ENCODE results near the gene PF4V1. TPM values are rescaled to one million over a fixed set of nuclear protein-coding genes. Genes with fewer than 3 reads are reported as not detected.

The PF4V1 gene, protein sequence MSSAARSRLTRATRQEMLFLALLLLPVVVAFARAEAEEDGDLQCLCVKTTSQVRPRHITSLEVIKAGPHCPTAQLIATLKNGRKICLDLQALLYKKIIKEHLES
- total RNA-seq = 10.8 and 13.5 TPM in 2 replicates

DNA sequence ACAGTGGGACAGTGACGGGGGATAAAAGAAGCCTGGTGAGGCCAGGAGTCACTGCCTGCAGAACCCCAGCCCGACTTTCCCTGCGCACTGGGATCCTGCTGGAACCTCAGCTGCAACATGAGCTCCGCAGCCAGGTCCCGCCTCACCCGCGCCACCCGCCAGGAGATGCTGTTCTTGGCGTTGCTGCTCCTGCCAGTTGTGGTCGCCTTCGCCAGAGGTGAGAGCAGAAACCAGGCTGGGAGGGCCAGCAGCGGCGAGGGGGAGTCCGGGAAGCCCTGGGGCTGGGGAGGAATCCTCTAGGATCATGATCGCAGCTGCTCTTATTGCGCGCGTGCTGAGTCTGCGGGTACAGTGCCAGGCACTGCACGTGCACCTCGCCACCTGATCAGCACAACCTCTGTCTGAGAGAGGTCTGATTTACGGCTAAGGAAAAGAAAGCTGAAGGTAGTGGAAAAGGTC is at the start of gene PF4V1:
Gene PF4V1, plus strand, starts transcription at position 51 of the 459 bp plus-strand sequence. Its CDS starts 67 bp downstream, at position 118.
- DNase-seq (ENCODE audit: low read depth) = no peak

DNA sequence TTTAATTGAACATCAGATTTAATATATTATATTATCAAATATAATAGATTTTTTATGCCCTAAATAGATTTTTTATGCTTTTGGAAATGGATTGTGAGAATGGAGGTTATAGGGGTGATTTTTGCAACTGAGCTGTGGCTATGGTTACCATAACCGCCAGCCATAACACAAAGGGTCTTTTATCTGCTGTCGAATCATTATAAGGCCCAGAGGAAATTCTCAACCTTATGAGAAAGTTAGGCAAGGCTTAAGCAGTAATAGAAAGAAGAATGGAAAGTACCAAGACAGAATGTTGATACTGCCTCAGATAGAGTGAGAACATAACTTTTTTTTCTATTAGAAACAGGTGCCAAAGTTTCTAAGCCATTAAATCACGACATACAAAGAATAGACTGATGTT is 42.9 kb upstream of the PF4V1 start:
- DNase-seq (ENCODE audit: low read depth) = no peak

DNA sequence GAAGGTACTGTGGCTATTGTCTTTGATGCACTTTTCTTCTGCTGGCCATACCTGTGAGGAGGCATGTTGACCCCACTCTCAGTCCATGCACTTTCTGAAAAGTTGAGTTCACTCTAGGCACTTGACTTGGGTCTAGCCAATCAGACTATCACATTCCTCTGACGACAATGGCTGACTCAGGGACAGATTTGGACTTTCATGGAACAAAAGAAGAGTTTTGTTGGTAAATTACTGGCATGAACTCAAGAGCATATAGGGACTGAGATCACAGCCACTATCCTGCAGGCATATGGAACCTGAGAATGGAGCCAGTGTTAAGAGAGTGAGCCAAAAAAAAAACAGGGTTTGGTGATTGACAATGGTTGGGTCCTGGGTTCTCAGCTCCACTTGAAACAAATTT is 41.3 kb upstream of the PF4V1 start:
- DNase-seq (ENCODE audit: low read depth) = no peak

DNA sequence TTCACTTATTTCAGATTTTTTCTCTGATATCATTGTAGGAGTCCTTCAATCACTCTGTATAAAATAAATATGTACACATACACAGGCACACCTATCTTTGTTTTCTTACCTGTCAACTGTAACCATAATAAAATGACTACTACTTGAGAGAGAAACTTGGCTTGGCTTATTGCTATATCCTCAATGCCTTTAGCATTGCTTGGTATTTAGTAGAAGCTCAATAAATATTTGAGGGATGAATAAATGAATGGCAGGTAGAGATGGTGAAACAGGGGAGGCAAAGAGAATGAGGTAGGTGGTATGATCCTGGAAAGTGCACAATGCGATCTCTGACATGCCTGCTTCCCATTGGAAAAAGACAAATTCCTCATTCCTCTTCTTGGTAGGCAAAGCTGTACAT is 38.4 kb upstream of the PF4V1 start:
- DNase-seq (ENCODE audit: low read depth) = peak; percentile 41

DNA sequence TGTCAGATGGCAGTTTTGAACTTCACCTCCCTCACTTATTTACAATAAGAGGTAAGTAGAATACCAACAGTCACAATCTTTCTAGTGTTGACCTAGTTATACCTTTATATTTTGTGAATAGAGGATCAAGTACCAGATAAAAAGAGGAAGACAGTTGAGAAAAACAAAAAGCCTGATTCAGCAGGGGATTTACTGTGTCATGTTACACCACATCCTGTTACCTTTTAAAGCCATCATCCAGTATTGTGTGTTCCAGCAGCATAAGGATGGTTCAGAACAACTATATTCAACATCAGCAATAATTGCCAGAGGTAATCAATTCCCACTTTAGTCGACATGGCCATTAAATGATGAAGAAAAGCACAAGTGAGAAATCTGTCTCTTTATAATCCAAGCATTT is 38.0 kb upstream of the PF4V1 start:
- peak; percentile 58 for DNase-seq (ENCODE audit: low read depth)

DNA sequence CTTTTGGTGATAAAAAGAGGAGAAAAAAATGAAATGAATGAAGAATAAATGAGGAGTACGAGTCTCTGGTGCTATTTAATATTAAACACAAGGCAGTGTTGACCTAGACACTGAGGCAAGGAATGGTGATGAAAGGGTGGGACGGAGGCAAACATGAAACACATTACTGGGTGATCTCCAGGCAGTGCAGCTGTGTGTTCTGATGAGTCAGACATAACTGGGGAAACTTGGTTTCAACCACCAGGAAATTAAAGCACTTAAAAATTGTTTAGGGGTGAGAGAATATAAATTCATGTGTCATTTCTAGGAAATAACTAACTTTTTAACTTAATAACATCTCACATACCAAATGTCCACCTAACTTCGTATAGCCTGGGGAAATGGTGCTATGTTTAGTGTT is 36.3 kb upstream of the PF4V1 start:
- peak; percentile 96 for DNase-seq (ENCODE audit: low read depth)

DNA sequence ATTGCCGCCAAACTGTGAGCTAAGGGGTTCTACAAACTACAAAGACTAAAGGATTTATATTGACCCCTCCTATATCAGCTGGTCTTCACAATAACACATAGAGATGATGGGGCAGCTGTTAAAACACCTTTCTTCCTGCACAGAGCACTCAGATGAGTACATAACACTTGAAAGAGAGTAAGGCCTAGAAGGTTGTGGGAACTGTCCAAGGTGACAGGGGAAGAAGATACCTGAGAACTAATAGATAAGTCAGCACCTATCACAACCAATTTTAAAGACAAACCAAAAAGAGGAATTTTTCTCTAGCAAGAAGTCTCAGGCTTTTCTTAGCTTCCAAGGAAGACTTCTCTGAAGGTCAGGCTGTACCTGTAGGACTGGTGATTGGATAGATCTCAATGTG is 35.8 kb upstream of the PF4V1 start:
- peak; percentile 32 for DNase-seq (ENCODE audit: low read depth)

DNA sequence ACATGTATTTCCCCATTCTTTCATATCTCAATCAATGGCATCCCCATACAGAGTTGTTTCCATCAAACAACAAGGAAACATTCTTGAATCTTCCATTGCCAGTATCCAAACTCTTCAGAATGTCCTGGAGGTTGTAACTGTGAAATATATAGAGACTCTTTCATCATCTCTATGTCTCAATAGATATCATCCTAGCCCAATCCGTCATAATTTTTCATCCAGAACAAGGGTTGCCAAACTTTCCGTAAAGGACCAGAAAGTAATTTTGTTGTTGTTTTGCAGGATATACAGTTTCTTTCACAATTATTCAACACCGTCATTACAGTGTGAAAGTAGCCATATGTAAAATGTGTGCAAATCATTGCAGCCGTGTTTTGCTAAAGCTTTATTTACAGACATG is 31.8 kb upstream of the PF4V1 start:
- DNase-seq (ENCODE audit: low read depth) = no peak

DNA sequence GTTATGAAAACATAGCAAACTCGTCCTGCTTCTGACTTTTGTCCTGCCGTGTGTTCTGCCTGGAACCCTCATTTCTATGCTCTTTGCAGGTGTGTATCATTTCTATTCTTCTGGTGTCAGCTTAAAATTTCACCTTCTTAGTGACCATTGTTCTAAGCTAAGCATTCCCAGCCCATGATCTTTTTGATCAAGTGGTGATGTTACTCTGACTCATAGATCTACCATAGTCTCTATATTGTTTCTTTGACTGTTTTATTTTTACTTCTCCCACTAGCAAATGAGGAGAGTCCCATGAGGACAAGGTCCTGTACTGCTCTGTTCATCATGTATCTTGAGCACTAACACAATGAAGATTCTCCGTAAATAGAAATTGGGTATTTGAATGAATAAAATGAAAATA is 30.7 kb upstream of the PF4V1 start:
- peak; percentile 53 for DNase-seq (ENCODE audit: low read depth)

DNA sequence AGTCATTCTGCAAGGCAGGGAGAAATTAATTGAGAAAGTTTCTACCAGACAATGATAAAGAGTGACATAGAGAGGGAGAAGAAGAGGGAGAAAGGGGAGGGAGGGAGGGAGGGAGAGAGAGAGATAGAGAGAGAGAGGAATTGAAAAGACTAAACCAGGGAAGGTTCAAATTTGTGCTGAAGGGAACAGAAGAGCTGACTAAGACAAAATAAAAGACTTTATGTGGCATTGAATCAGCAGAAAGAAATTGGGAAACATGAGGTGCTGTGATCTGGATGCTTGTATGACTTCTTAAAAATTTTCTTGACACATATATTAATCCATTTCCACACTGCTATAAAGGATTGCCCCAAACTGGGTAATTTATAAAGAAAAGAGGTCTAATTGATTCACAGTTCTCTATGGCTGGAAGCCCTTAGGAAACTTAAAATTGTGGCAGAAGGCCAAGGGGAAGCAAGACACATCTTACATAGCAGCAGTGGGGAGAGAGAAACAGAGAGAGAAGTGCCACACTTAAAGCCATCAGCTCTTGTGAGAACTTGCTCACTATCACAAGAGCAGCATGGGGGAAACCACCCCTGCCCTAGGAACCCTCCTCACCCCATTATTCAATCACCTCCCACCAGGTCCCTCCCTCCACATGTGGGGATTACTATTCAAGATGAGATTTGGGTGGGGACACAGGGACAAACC is 30.1 kb upstream of the PF4V1 start:
- no peak for DNase-seq (ENCODE audit: low read depth)

DNA sequence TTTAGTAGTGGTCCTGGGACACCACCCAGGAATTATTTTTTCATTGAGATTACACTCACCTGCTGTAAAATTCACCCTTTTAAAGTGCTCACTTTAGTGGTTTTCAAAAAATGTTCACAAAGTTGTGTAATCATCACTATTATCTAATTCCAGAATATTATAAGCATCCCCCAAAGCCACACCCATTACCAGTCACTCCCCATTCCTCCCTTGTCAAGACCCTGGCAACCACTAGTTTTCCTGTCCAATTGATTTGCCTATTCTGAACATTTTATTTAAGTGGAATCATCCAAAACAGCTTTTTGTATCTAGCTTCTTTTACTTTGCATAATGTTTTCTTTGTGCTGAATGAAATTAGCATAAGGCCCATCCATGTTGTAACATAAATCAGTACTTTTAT is 29.3 kb upstream of the PF4V1 start:
- DNase-seq (ENCODE audit: low read depth) = no peak

DNA sequence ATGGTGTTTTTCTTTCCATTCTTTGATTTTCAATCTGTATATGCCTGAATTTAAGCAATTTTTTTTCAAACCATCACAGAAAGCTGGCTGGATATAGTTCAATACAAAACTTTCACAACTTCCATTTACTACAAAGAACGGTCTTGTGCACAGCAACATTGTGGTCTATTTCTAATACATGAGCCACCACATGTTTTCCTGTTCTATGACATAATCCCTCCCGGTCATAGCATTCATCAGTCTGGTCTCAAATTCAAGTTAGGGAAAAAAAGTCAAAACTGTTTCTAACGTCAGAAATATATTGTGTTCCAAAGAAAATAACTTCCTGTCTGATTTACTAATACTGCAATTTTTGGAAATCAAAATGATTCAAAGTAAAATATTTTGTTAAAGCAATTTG is 24.1 kb upstream of the PF4V1 start:
- DNase-seq (ENCODE audit: low read depth) = no peak

DNA sequence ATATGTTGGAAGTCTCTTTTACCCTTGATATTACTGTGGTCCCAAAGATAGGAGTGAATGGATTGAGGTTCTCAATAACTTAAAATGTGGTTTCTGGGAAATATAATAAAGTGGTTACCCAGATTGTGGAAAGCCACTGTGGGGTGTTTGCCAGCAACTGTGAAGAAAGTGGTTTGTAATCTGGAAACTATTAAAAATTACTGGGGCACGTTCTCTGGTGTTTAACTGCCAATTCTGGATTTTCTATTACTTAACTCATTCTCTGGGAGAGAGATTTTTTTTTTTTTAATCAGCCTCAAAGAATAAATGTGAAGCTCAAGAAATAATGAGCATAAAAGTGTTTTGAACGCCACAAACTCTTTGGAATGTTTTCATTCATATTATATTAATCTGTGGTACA is 21.5 kb upstream of the PF4V1 start:
- DNase-seq (ENCODE audit: low read depth) = no peak

DNA sequence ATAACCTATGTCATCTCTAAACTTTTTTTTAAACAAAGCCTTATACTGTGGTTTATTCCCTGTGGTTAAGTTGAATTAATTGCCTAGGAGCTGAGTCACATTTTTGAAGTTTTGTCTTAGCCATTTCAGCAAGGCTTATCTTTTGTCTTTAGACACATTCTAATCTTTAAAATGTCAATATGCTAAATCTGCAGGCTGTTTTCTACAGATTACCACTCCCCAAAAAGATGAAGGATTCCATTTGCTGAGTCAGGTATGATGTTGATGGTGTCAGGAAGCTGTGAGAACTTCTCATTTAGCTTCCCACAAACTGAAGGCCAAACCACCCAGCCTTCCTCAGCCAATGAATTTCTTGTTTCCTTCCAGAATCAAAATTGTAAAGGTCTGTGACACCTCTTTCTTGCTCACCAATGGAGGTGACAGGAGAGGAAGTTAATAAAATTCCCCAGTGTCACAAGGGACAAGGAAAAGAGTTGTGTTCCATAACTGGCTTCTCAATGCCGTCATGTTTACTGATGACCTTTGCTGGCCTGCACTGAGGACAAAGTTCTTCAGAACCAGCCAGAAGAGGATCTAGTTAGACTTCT is 20.4 kb upstream of the PF4V1 start:
- DNase-seq (ENCODE audit: low read depth) = peak; percentile 77

DNA sequence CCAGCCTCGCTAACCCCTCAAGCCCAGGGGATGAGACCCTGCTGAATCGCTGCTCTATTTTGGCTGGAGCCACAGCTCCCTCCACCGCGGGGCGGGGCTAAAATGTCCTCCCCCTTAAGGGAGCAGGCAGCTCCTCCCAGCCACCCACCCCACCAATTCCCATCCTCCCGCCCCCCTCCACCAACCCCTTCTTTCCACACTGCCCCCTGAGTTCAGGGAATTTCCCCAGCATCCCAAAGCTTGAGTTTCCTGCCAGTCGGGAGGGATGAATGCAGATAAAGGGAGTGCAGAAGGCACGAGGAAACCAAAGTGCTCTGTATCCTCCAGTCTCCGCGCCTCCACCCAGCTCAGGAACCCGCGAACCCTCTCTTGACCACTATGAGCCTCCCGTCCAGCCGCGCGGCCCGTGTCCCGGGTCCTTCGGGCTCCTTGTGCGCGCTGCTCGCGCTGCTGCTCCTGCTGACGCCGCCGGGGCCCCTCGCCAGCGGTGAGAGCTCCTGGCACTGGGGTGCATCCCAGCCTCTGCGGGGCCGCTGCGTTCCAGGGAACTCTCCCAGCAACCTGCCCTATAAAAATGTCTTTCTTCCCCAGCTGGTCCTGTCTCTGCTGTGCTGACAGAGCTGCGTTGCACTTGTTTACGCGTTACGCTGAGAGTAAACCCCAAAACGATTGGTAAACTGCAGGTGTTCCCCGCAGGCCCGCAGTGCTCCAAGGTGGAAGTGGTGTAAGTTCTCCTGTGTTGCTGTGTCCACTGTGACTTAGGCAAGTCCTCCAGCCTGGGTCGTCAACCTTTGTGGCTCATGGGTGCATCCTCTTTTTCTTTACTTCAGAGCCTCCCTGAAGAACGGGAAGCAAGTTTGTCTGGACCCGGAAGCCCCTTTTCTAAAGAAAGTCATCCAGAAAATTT is 16.5 kb upstream of the PF4V1 start, which contains the start of gene CXCL6:
Gene CXCL6, plus strand, starts transcription at position 306 of the 907 bp plus-strand sequence. Its CDS starts 73 bp downstream, at position 379.
- DNase-seq (ENCODE audit: low read depth) = no peak

DNA sequence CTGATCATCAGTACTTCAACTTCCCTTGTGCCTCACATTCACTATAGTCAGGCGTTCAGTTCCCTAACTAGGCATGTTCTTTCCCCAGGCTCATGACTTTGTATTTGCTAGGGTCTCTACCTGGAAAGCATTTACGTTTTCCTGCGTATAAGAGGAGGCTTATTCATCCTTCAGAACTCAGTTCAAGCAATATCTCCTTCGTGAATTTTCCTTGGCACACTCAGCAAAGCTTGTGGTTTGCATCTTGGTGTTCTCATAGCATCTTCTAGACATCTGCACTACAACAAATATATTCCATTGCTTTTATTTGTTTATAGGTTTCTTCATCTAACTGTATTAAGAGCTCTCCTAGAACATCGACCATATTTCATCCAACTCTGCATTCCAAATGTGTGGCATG is 14.0 kb upstream of the PF4V1 start:
- DNase-seq (ENCODE audit: low read depth) = no peak

DNA sequence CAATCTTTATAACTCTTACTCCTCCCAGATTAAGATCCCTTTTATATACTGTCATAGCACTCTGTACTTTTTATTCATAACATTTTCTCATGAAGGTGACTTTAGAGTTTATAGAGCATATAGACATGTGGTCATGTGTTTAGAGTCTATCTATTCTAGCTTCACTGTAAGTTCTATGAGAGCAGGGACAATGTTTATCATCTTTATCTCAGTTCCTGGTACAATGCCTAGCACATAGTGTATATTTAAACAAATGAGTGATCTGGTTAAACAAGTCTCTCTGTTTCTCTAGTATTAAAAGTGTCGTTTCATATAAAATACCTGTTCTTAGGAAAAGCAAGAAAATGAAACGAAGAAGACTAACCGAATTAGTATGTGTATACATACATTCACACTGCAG is 13.4 kb upstream of the PF4V1 start:
- no peak for DNase-seq (ENCODE audit: low read depth)

DNA sequence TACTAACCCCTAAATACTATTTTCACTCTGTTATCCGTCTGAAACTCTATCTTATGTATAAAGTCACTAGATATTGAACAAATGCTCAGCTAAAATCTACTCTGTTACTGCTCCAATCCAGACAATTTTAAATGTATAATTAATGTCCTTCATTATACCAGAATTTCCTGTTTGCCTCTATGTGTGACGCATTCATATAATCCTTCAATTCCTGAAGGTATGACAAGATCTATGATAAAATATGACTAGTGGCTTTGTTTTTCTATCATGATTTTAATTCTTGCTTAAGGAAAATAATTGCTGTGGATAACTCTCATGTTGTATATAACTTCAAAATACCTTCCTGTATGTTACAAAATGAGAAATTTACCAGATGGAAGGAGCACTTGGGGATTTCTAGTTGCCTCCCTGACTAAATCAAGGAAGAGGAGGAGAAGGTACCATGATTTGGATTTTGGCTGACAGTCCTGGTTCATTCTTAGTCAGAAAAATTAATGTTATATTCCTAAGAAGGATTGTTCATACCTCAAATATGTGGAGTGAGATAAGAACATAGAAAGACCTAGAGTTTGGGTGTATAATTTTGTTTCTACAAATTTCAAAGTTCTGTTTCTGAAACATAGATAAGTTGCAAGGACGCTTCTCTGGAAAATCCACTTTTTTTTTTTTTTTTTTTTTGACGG is 11.7 kb upstream of the PF4V1 start:
- no peak for DNase-seq (ENCODE audit: low read depth)

DNA sequence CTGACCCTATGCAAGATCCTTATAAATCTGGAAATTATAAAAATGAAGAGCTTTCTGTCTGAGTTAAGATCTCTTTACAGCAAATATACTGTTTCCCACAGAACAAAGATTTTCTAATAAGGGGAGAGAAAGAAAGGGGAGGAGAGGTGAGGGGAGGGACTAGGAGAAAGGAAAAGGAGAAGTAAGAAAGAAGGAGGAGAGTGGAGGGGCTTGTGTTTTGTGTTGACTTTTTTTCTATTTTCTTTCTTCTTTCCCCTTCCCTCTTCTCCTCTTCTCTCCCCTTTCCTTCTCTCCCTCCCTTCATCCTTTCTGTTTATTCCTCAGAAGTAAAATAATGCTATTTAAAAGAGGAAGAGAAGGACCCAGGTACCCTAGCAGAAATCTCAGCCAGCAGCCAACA is 10.4 kb upstream of the PF4V1 start:
- DNase-seq (ENCODE audit: low read depth) = no peak

DNA sequence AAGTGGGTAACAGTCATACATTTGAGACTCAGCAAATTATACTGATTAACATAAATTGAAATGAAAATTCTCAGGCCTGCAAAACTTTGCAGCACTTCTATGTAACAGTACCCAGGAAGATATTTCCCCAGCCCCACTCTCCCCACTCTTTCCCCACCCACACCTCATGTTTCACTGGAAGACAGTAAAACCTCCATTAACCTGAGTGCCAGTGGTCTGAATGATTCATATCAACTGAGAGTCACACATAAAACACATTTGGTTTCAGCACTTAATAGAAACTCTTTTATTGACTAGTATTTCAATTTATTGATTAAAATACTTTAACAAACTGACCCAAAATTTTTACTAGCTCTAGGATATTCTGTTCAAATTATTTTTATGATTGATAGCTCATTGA is 9.7 kb upstream of the PF4V1 start:
- peak; percentile 73 for DNase-seq (ENCODE audit: low read depth)

DNA sequence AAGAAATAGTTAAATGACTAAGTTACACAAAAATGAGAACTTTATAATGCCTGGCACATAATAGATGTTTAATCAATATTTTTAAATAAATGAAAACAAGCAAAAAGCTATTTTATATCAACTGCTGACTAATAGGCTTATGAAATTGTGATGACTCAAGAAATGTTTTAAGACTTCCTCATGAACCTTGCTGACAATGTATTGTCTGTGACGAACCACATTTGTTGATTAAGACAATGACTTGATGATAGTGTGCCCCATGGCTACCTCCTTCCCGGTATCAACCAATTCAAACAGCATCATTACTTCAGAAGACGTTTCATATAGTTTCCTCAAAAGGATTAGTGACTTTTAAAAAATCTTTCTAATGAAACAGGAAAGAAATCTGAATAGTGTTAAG is 8.8 kb upstream of the PF4V1 start:
- DNase-seq (ENCODE audit: low read depth) = peak; percentile 78

DNA sequence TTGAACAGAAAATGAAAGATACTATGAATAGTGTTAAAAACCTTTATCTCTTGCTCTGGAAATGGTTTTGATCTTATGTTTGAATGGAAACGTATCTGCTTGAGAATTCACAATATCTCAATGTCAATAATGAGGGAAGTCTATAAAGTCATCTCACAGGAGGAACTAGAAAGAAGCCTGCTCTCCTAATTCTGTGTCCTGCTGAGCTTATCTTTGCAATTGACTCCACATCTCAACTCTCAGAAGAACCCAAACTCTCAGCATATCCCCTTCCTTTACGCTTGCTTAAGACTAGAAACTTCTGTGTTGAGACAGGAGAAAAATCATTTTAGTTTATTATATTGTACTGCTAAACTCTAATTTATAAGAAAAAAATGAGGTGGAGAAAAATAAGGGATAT is 8.3 kb upstream of the PF4V1 start:
- no peak for DNase-seq (ENCODE audit: low read depth)
